NCI-H128 (cell line): ENCODE results near the gene XAB2.
"Not testable (repeated sequence)": the region's sequence is repeated elsewhere in the genome, so short reads cannot be mapped to it uniquely, and the experiment has no call there.

Experiments used
- DNase-seq: peaks from one replicate; lab custom pipeline; 2025; ENCODE audit not compliant: unreplicated experiment; lab: John Stamatoyannopoulos, UW

XAB2 gene

DNA sequence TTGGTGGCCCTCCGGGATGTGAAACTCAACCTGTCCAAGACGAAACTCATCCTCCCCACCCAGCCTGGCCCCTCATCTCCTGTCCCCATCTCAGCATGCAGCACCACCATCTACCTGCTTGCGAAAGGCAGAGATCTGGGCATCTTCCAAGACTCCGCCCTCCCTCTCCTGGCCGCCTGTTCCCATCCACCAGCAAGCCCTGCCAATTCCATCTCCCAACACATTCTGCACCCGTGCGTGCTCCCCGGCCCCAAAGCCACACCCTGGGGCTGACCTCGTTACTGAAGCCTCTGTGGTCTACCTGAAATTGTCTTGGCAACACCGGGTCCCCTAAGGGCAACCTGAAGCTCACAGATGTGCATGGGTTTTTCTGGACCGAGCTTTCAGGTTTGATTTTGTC is 46.9 kb downstream of the XAB2 start:
- no peak for DNase-seq

- no peak for DNase-seq
Observed at GRCh38 chr19:7579182-7579581, 50.2 kb downstream of the XAB2 start.

DNA sequence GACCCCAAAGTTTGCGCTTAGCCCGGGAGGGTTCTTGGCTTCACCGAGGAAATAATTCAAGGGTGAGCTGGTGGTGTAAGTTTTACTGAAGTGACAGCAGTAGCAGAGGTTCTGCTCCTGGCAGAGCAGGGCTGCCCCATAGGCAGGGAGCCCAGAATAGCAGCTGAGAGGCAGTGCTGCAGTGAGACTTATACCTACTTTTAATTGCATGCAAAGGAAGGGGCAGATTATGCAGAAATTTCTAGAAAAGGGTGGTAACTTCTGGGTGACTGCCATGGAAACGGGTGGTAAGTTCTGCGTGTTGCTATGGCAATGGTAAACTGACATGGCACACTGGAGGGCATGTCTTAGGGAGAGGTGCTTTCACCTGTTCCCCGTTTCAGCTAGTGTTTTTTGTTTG is 51.2 kb downstream of the XAB2 start:
- no peak for DNase-seq

- not testable (repeated sequence) for DNase-seq
Observed at GRCh38 chr19:7577422-7577821, 51.9 kb downstream of the XAB2 start.

DNA sequence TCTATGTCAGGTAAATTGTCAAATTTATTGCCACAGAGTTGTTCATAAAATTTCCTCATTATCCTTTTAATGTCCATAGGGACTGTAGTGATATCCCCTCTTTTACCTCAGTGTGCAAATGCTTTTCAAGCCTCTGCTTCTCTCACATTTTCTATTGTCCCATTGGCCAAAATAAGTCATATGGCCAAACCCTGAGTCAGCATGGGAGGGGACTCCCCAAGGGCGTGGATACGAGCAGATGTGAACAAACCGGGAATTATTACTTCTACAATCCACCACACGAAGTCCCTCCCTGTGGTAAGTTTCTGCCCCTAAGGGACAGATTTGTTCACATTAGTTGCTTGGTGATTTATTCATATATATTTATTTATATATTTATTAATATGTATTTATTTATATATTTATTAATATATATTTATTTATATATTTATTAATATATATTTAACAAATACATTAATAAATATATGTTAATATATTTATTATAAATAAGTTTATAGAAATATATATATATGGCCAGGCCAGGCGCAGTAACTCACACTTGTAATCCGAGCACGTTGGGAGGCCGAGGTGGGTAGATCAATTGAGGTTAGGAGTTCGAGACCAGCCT is 53.8 kb downstream of the XAB2 start:
- no peak for DNase-seq

DNA sequence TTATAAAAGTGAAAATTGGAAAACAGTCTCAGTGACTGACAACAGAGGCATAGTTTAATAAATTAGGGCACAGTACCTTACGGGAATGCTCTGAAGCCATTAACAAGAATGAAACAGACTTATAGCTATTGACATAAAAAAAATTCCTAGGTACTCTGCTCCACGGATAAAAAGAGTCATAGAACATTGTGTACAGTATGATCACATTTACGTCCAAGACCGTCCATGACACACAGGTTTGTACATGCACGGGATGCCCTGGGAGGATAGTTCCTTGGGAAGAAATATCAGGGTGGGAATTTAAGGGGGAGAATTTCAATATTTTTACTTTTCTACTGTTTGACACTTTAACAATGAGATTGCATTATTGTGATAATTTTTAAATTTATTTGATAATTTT is 58.6 kb downstream of the XAB2 start:
- DNase-seq = no peak
